GM12878 (cell line): ENCODE data around the gene SUFU. TPM values are rescaled to one million over a fixed set of nuclear protein-coding genes. Genes with fewer than 3 reads are reported as not detected.
"Not testable (repeated sequence)": the region's sequence is repeated elsewhere in the genome, so short reads cannot be mapped to it uniquely, and the experiment has no call there.

Experiments
- ATAC-seq: fragments of 200-7000 bp; cut with Tn5 transposase; 3 replicates; pipeline ENCODE4 v1.9.1; 2020; ENCODE audit warnings: mild to moderate bottlenecking, moderate library complexity
- BruUV-seq: library from RNA; stranded (reverse); fragments of 400-500 nt; replicated peaks from 2 replicates; lab custom pipeline; 2021; lab: Mats Ljungman, UMichigan
- CTCF ChIA-PET: fragments of 300-600 bp; sonication (Branson Sonifier 250); formaldehyde crosslinking; extraction: SDS; loops from one replicate; lab custom pipeline; 2021; ENCODE audit warnings: inconsistent platforms; lab: Yijun Ruan, JAX
- POLR2A ChIA-PET: fragments of 350-600 bp; formaldehyde crosslinking; extraction: SDS; loops from one replicate; lab custom pipeline; 2021; ENCODE audit warnings: inconsistent platforms; lab: Charles Lee
- RAD21 ChIA-PET: fragments of 300-600 bp; sonication (Branson Sonifier 250); formaldehyde crosslinking; loops from one replicate; lab custom pipeline; 2023; ENCODE audit warnings: antibody characterized with exemption; ENCODE audit not compliant: unreplicated experiment; lab: Charles Lee
- SMC1A ChIA-PET: fragments of 300-600 bp; sonication (Branson Sonifier 250); formaldehyde crosslinking; loops from one replicate; lab custom pipeline; 2023; ENCODE audit not compliant: unreplicated experiment, uncharacterized antibody; lab: Charles Lee
- DNase-seq: peaks from one replicate; pipeline ENCODE4 v3.0.0-alpha.2; 2011; ENCODE audit warnings: low read depth, low spot score
- FAIRE-seq: peaks from 3 replicates; lab custom pipeline; 2011; peaks lifted over from hg19 to GRCh38; lab: Jason Lieb, UNC
- H2AFZ ChIP-seq: 2 replicates; pipeline ENCODE4 v1.6.0; 2011; ENCODE audit warnings: low read depth, low read length, control low read depth; ENCODE audit not compliant: control insufficient read depth
- H3K27ac ChIP-seq: 2 replicates; pipeline ENCODE4 v1.5.1; 2011; ENCODE audit warnings: control low read depth; ENCODE audit not compliant: control insufficient read depth, insufficient read depth
- H3K27me3 ChIP-seq, 2 experiments: replicated peaks in 1 of 2; 2 replicates each; pipeline versions ENCODE4 v1.6.0 to v1.6.1; 2011; ENCODE audit warnings: low read length in 1 of 2; ENCODE audit not compliant: control insufficient read depth in 2 of 2, insufficient read depth in 2 of 2
- H3K36me3 ChIP-seq, 2 experiments: 2 replicates each; pipeline ENCODE4 v1.5.1; 2011; ENCODE audit warnings: low read length in 1 of 2; ENCODE audit not compliant: control insufficient read depth in 2 of 2, insufficient read depth in 2 of 2
- H3K4me1 ChIP-seq: 2 replicates; pipeline ENCODE4 v1.6.1; 2011; ENCODE audit warnings: mild to moderate bottlenecking, low read length, moderate library complexity, mixed read lengths; ENCODE audit not compliant: control insufficient read depth, insufficient read depth
- H3K4me2 ChIP-seq: 2 replicates; pipeline ENCODE4 v1.6.0; 2011; ENCODE audit warnings: control low read depth; ENCODE audit not compliant: control insufficient read depth, insufficient read depth
- H3K4me3 ChIP-seq: fragments of 200-600 bp; sonication (generic); 2 replicates; pipeline ENCODE4 v1.5.1; 2016
- H3K79me2 ChIP-seq: 2 replicates; pipeline ENCODE4 v1.6.0; 2011; ENCODE audit warnings: low read length; ENCODE audit not compliant: control insufficient read depth, insufficient read depth
- H3K9ac ChIP-seq: 2 replicates; pipeline ENCODE4 v1.8.0; 2011; ENCODE audit warnings: low read length, control low read depth, mixed read lengths; ENCODE audit not compliant: control insufficient read depth, insufficient read depth
- H3K9me3 ChIP-seq: replicated peaks from 3 replicates; pipeline ENCODE4 v1.5.1; 2011; ENCODE audit warnings: mild to moderate bottlenecking, low read length; ENCODE audit not compliant: control insufficient read depth, insufficient read depth
- H4K20me1 ChIP-seq: 2 replicates; pipeline ENCODE4 v1.6.0; 2011; ENCODE audit not compliant: control insufficient read depth, insufficient read depth
- EZH2 ChIP-seq: IDR thresholded peaks from 2 replicates; pipeline ENCODE4 v1.6.1; 2012; ENCODE audit warnings: low read depth, mild to moderate bottlenecking, control low read depth, inconsistent platforms, low read length, borderline replicate concordance; ENCODE audit not compliant: control insufficient read depth
- WGBS: methylation state at CpG from one replicate; pipeline ENCODE4 v1.1.6; 2016; ENCODE audit warnings: low lambda C conversion rate; ENCODE audit not compliant: insufficient replicate concordance, insufficient coverage; ENCODE audit errors: missing lambda C conversion rate; 5-methylcytosine and 5-hydroxymethylcytosine counted together
- in situ Hi-C: fragments of 300-500 bp; cut with MboI; formaldehyde crosslinking; loops from 9 replicates; pipeline ENCODE4 v1.14.3; 2018; ENCODE audit warnings: mixed read lengths
- intact Hi-C: fragments of 100-400 bp; cut with micrococcal nuclease; formaldehyde crosslinking; loops from one replicate; pipeline ENCODE4 v1.14.2; 2022; ENCODE audit not compliant: unreplicated experiment
- polyA plus RNA-seq, 11 experiments: library from polyadenylated mRNA; depleted of rRNA in 4 of 11; unstranded in 6 of 11; stranded (reverse) in 5 of 11; fragments of >200 nt; fragmentation: Nextera tagmentation in 4 of 11; fragmentation: Illumina TruSeq in 1 of 11; extraction: Ambion mirVana in 4 of 11; extraction: Trizol in 1 of 11; gene quantifications; 1 replicate in 1 of 11; 2 replicates in 10 of 11; pipeline versions ENCODE4 v1.2.1 to v1.2.3, GENCODE V29; 2011 to 2016; ENCODE audit warnings: inconsistent platforms in 2 of 11, missing spikeins in 2 of 11, low read depth in 1 of 11
- total RNA-seq, 4 experiments: library from RNA; depleted of rRNA in 3 of 4; stranded (reverse); fragments of >200 nt in 3 of 4; fragmentation: Illumina TruSeq in 1 of 4; extraction: Trizol in 1 of 4; gene quantifications; 2 replicates each; pipeline versions ENCODE4 v1.2.1 to v1.2.3, GENCODE V29; 2013 to 2021
- TF ChIP-seq, protein P1 (sequence below): fragments of 450-650 bp; IDR thresholded peaks from 2 replicates; pipeline ENCODE4 v1.6.1; 2016; ENCODE audit warnings: mild to moderate bottlenecking

The SUFU gene
- total and polyA plus RNA-seq, 10 of the 15 experiments (the other 5 are each of a cell fraction or from before 2014, with no cell fraction given) = 0.68 to 7.7 (median 2.4) TPM

DNA sequence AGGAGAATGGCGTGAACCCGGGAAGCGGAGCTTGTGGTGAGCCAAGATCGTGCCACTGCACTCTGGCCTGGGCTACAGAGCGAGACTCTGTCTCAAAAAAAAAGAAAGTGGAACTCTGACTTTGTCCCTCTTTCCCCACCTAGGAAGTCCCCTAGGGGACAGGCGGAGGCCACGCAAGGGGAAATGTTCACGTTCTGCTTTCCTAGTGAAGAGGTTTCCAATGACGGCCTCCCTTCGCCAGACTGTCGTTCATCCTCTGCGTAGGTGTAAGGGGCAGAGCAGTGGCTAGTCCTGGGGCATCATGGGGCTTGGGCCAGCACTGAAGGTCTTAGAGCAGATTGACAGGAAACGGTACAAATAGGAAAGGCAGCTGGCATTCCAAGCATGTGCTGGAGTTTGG lies 30.6 kb downstream of the SUFU start:
- in situ Hi-C loops = no loop called here
- Histone ChIP-seq H3K4me1 (peaks cover 20% of the 10 kb centered on the region), H3K27ac (no peak overlapping the region), H3K9me3 (no peaks in the 10 kb centered on the region), H3K4me2 (no peak overlapping the region), H3K36me3 (no peaks in the 10 kb centered on the region), H3K4me3 (no peak overlapping the region), H3K9ac (no peak overlapping the region), H3K79me2 (no peaks in the 10 kb centered on the region), H2AFZ (no peak overlapping the region), H4K20me1 (no peaks in the 10 kb centered on the region), H3K27me3 (no peaks in the 10 kb centered on the region)
- WGBS = 91% methylated on average over 13 of the region's 13 CpGs
- POLR2A ChIA-PET = no interaction called here
- intact Hi-C loops = no loop called here
- no peak for DNase-seq
- no peak for FAIRE-seq
- no peak for ATAC-seq
- BruUV-seq = no TSS peak
- RAD21 ChIA-PET = no interaction called here
- TF ChIP-seq, protein P1, sequence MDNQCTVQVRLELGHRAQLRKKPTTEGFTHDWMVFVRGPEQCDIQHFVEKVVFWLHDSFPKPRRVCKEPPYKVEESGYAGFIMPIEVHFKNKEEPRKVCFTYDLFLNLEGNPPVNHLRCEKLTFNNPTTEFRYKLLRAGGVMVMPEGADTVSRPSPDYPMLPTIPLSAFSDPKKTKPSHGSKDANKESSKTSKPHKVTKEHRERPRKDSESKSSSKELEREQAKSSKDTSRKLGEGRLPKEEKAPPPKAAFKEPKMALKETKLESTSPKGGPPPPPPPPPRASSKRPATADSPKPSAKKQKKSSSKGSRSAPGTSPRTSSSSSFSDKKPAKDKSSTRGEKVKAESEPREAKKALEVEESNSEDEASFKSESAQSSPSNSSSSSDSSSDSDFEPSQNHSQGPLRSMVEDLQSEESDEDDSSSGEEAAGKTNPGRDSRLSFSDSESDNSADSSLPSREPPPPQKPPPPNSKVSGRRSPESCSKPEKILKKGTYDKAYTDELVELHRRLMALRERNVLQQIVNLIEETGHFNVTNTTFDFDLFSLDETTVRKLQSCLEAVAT = no peak
- TF ChIP-seq EZH2 = no peak
- SMC1A ChIA-PET = no interaction called here
- CTCF ChIA-PET = interaction anchor here (1.0 kb wide), 1 partner anchor 59 kb away, joined by 3 read pairs; no protein-coding TSS in a partner anchor

DNA sequence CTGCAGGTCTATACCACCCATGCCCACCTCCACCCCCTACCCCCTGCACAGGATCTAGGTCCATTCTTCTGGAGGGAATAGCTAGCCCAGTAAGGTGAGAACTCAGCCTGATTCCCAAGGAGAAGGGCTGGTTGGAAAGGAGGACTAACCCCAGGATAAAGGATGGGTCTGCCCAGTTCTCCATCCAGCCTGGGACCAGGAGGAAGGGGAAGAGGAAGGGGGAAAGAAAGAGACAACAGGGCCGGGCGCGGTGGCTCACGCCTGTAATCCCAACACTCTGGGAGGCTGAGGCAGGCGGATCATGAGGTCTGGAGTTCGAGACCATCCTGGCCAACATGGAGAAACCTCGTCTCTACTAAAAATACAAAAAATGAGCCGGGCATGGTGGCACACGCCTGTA lies 31.2 kb downstream of the SUFU start:
- intact Hi-C loops, H3K9me3 ChIP-seq, RAD21 ChIA-PET, H3K36me3 ChIP-seq, BruUV-seq, SMC1A ChIA-PET, DNase-seq, H3K27ac ChIP-seq, H3K4me2 ChIP-seq, H2AFZ ChIP-seq, in situ Hi-C loops, H3K27me3 ChIP-seq, FAIRE-seq, ATAC-seq, CTCF ChIA-PET, H3K9ac ChIP-seq, H4K20me1 ChIP-seq, H3K4me3 ChIP-seq, H3K79me2 ChIP-seq: not testable (repeated sequence)
- 86% methylated on average over 9 of the region's 9 CpGs for WGBS
- POLR2A ChIA-PET = interaction anchor here (0.5 to 1.1 kb wide), 2 partner anchors 23 to 212 kb away, joined by 5 read pairs; no protein-coding TSS in a partner anchor
- peaks cover 20% of the 10 kb centered on the region for H3K4me1 ChIP-seq
